SKM-1 (cell line): ENCODE measurements around the gene KCTD17.

Source experiments
- DNase-seq: peaks from one replicate; lab custom pipeline; 2025; ENCODE audit not compliant: unreplicated experiment; lab: John Stamatoyannopoulos, UW

Gene KCTD17

GRCh38 chr22:37101311-37102066 is 49.9 kb downstream of the KCTD17 start:
- no peak for DNase-seq

GRCh38 chr22:37103151-37103550 is 51.6 kb downstream of the KCTD17 start:
- DNase-seq, result no peak

GRCh38 chr22:37103656-37104452 is 52.3 kb downstream of the KCTD17 start:
- no peak for DNase-seq

GRCh38 chr22:37105154-37105553 is 53.6 kb downstream of the KCTD17 start:
- DNase-seq, result no peak

- DNase-seq, result no peak
Observed at GRCh38 chr22:37105990-37106389, 54.4 kb downstream of the KCTD17 start.

- DNase-seq, result no peak
Observed at GRCh38 chr22:37107816-37108621, 56.5 kb downstream of the KCTD17 start.

GRCh38 chr22:37109242-37109917 is 57.8 kb downstream of the KCTD17 start, which contains the start of gene TMPRSS6:
Gene TMPRSS6 (minus strand): TSS chr22:37109713. CDS start chr22:37103417, 6,296 bp downstream.
- no peak for DNase-seq

GRCh38 chr22:37111156-37111717 is 59.7 kb downstream of the KCTD17 start:
- no peak for DNase-seq

GRCh38 chr22:37112084-37112728 is 60.7 kb downstream of the KCTD17 start:
- no peak for DNase-seq
